ENCODE results near the gene VWA8. TPM values are rescaled to one million over a fixed set of nuclear protein-coding genes. Genes with fewer than 3 reads are reported as not detected.

The VWA8 gene
- total and polyA plus RNA-seq, 2 experiments from 2014 or later: 6.3 to 24.6 TPM

DNA sequence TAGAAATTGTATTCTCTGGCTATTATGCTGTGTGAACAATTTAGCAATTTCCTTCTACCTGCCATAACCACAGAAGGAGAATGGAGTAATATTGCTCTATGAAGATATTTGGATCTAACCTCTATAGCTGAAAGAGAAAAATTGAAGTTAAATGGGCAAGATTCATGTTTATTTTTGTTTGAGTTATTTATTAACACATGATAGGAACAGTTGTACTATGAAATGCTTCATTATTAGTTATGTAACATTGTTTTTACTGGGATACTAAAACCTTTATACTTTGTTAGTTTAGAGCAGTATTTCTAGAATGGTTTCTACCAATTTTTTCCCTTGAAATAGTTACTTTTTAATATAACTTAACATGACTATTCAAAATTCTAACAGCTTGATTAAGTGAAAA, 27.3 kb upstream of the VWA8 start:
- Histone ChIP-seq H3K4me2 (no peak overlapping the region), H2AFZ (no peak overlapping the region), H3K9me2 (ENCODE audit: insufficient read depth) (peaks cover 10% of the 10 kb centered on the region), H3F3A (replicated peaks; ENCODE audit: low read depth) (no peaks in the 10 kb centered on the region), H4K20me1 (replicated peaks; ENCODE audit: insufficient read depth) (no peaks in the 10 kb centered on the region), H3K4me3 (no peak overlapping the region), H3K4me1 (ENCODE audit: insufficient read depth) (no peaks in the 10 kb centered on the region), H3K27me3 (ENCODE audit: insufficient read depth) (no peaks in the 10 kb centered on the region), H3K27ac (ENCODE audit: low read depth) (no peak overlapping the region), H3K79me2 (replicated peaks; ENCODE audit: insufficient read depth) (no peaks in the 10 kb centered on the region), H3K36me3 (ENCODE audit: insufficient read depth) (no peaks in the 10 kb centered on the region)
- peaks cover 1% of the 10 kb centered on the region; the same call in 2 of the 3 replicates for H3K4me1 Mint-ChIP-seq
- H3K36me3 Mint-ChIP-seq (ENCODE audit: low read depth): no peaks in the 10 kb centered on the region
- no peak overlapping the region for H3K4me3 Mint-ChIP-seq
- no peaks in the 10 kb centered on the region for H3K9me3 Mint-ChIP-seq
- no peak for DNase-seq (ENCODE audit: low spot score)
- H3K27me3 Mint-ChIP-seq (ENCODE audit: insufficient read depth, low read depth, poor library complexity): peaks cover 3% of the 10 kb centered on the region
- no peak for ATAC-seq
- H3K27ac Mint-ChIP-seq: no peak overlapping the region
- TF ChIP-seq NANOG (IDR thresholded peaks at IDR 0.05; ENCODE audit: borderline replicate concordance) (no peak), ZNF331 (CRISPR knock-in tag; IDR thresholded peaks at IDR 0.05; ENCODE audit: low read depth) (no peak), ETS1 (IDR thresholded peaks at IDR 0.05) (no peak), EZH2phosphoT487 (IDR thresholded peaks at IDR 0.05; ENCODE audit: unreplicated experiment) (no peak), CTCF (conservative IDR thresholded peaks at IDR 0.05; ENCODE audit: low read depth in 2 of 2) (no peak), JUNB (IDR thresholded peaks at IDR 0.05; ENCODE audit: unreplicated experiment) (no peak), EZH2 (IDR thresholded peaks at IDR 0.05; ENCODE audit: low read depth, unreplicated experiment) (no peak), CREB1 (CRISPR knock-in tag; IDR thresholded peaks at IDR 0.05; ENCODE audit: low read depth) (no peak), REST (IDR thresholded peaks at IDR 0.05; ENCODE audit: unreplicated experiment) (no peak), ZNF114 (CRISPR knock-in tag; IDR thresholded peaks at IDR 0.05) (no peak), POLR2AphosphoS5 (IDR thresholded peaks at IDR 0.05; ENCODE audit: low read depth) (no peak), STAT1 (IDR thresholded peaks at IDR 0.05; ENCODE audit: unreplicated experiment) (no peak)
- TF ChIP-seq, protein P1, sequence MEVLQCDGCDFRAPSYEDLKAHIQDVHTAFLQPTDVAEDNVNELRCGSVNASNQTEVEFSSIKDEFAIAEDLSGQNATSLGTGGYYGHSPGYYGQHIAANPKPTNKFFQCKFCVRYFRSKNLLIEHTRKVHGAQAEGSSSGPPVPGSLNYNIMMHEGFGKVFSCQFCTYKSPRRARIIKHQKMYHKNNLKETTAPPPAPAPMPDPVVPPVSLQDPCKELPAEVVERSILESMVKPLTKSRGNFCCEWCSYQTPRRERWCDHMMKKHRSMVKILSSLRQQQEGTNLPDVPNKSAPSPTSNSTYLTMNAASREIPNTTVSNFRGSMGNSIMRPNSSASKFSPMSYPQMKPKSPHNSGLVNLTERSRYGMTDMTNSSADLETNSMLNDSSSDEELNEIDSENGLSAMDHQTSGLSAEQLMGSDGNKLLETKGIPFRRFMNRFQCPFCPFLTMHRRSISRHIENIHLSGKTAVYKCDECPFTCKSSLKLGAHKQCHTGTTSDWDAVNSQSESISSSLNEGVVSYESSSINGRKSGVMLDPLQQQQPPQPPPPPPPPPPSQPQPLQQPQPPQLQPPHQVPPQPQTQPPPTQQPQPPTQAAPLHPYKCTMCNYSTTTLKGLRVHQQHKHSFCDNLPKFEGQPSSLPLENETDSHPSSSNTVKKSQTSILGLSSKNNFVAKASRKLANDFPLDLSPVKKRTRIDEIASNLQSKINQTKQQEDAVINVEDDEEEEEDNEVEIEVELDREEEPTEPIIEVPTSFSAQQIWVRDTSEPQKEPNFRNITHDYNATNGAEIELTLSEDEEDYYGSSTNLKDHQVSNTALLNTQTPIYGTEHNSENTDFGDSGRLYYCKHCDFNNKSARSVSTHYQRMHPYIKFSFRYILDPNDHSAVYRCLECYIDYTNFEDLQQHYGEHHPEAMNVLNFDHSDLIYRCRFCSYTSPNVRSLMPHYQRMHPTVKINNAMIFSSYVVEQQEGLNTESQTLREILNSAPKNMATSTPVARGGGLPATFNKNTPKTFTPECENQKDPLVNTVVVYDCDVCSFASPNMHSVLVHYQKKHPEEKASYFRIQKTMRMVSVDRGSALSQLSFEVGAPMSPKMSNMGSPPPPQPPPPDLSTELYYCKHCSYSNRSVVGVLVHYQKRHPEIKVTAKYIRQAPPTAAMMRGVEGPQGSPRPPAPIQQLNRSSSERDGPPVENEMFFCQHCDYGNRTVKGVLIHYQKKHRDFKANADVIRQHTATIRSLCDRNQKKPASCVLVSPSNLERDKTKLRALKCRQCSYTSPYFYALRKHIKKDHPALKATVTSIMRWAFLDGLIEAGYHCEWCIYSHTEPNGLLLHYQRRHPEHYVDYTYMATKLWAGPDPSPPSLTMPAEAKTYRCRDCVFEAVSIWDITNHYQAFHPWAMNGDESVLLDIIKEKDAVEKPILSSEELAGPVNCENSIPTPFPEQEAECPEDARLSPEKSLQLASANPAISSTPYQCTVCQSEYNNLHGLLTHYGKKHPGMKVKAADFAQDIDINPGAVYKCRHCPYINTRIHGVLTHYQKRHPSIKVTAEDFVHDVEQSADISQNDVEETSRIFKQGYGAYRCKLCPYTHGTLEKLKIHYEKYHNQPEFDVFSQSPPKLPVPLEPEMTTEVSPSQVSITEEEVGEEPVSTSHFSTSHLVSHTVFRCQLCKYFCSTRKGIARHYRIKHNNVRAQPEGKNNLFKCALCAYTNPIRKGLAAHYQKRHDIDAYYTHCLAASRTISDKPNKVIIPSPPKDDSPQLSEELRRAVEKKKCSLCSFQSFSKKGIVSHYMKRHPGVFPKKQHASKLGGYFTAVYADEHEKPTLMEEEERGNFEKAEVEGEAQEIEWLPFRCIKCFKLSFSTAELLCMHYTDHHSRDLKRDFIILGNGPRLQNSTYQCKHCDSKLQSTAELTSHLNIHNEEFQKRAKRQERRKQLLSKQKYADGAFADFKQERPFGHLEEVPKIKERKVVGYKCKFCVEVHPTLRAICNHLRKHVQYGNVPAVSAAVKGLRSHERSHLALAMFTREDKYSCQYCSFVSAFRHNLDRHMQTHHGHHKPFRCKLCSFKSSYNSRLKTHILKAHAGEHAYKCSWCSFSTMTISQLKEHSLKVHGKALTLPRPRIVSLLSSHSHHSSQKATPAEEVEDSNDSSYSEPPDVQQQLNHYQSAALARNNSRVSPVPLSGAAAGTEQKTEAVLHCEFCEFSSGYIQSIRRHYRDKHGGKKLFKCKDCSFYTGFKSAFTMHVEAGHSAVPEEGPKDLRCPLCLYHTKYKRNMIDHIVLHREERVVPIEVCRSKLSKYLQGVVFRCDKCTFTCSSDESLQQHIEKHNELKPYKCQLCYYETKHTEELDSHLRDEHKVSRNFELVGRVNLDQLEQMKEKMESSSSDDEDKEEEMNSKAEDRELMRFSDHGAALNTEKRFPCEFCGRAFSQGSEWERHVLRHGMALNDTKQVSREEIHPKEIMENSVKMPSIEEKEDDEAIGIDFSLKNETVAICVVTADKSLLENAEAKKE (CRISPR knock-in tag; IDR thresholded peaks at IDR 0.05): no peak

Measured in GM23338 (cell line).